Measurements from ENCODE around the gene AQP6. TPM values are rescaled to one million over a fixed set of nuclear protein-coding genes. Genes with fewer than 3 reads are reported as not detected.

The AQP6 gene
- total RNA-seq, 1 donor from 2014 or later: not detected

DNA sequence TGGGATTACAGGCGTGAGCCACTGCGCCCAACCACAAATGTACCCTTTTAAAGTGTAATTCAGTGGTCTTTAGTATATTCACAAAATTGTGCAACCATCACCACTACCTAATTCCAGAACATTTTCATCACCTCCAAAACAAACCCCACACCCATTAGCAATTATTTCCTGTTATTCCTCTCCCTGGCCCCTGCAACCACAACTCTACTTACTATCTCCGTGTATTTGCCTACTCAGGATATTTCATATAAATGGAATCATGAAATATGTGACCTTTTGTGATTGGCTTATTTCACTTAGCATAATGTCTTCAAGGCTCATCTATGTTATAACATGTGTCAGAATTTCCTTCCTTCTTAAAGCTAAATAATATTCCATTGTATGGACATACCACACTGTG lies 38.2 kb upstream of the AQP6 start:
- Mint-ChIP-seq H3K27ac (no peak overlapping the region), H3K4me3 (ENCODE audit: low read depth) (no peak overlapping the region), H3K36me3 (ENCODE audit: low read depth) (no peaks in the 10 kb centered on the region), H3K27me3 (ENCODE audit: low read depth) (peaks cover 5% of the 10 kb centered on the region), H3K9me3 (no peaks in the 10 kb centered on the region), H3K4me1 (ENCODE audit: low read depth) (peaks cover 2% of the 10 kb centered on the region)
- intact Hi-C loops (cut with micrococcal nuclease): no loop called here
- no peak for DNase-seq (ENCODE audit: low spot score)

DNA sequence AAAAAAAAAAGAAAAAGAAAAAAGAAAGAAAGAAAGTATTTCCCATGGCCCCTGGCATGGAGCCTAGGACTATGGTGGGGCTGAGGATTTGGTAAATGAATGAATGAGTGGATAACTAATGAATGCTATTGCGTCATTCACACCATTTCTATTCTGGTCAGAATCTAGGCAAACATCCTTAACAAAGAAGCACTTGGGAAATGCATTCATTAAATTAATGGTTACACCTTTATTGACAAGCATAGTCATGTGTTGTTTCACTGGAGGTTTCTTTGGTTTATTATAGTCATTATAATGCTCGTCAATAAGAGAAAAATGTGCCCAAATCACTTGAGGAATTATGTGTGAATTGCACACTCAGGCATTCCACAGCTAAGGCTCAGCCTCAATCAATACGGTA lies 35.8 kb upstream of the AQP6 start:
- H3K4me1 Mint-ChIP-seq (ENCODE audit: low read depth): peaks cover 2% of the 10 kb centered on the region
- no peak for DNase-seq (ENCODE audit: low spot score)
- H3K36me3 Mint-ChIP-seq (ENCODE audit: low read depth): no peaks in the 10 kb centered on the region
- H3K27me3 Mint-ChIP-seq (ENCODE audit: low read depth): peaks cover 3% of the 10 kb centered on the region
- intact Hi-C loops (cut with micrococcal nuclease): no loop called here
- no peak overlapping the region for H3K27ac Mint-ChIP-seq
- no peaks in the 10 kb centered on the region for H3K9me3 Mint-ChIP-seq
- H3K4me3 Mint-ChIP-seq (ENCODE audit: low read depth): no peak overlapping the region

DNA sequence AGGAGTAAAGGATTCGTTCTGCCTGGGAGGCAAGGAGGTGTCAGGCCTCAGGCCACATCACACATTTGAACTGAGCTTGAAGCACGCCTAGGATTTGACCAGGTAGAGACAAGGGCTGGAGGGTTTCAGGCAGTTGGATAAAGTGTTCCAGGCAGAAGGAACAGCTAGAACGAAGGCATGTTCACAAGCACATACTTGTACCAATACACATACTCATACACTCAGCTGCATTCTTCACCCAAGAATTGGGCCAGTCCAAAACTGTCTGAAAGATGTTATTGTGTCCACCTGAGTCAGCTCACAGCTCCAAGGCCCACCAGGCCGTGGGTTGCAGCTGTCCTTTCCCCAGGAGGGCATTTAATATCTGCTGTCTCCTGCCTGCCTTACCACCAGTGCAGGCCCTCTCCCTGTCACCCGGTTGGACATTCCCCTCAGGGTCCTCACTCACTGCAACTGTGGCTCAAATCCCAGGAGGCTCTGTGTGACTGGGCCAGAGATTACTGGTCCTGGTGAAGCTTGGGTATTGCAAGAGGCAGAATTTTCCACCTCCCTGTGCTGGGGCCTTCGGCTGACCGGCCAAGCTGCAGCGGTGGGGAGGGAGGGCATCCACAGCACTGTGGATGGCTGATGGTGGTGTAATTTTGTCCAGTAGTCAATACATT lies 35.0 kb upstream of the AQP6 start:
- H3K27me3 Mint-ChIP-seq (ENCODE audit: low read depth): peaks cover 3% of the 10 kb centered on the region
- intact Hi-C loops (cut with micrococcal nuclease): no loop called here
- no peak overlapping the region for H3K4me3 Mint-ChIP-seq (ENCODE audit: low read depth)
- DNase-seq (ENCODE audit: low spot score): no peak
- no peaks in the 10 kb centered on the region for H3K36me3 Mint-ChIP-seq (ENCODE audit: low read depth)
- no peaks in the 10 kb centered on the region for H3K9me3 Mint-ChIP-seq
- H3K4me1 Mint-ChIP-seq (ENCODE audit: low read depth): peaks cover 4% of the 10 kb centered on the region
- H3K27ac Mint-ChIP-seq: no peak overlapping the region

DNA sequence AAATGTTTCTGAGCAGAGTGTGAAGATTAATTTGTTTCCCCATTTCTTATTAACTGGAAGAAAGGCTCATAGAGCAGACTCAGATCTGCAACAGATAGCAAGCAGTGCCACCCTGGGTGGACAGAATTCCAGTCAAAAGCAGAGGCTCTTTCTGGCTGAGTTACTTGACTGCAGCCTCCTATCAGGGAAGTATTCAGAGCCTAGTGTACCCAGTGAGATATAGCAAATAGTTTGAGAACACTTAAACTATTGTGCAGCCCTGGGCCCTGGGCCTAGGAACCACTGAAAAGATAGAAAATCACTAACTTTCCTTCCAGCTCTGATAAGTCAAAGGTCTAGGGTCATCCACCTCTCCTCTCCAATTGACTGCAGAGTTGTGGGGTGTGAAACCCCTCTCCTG lies 33.4 kb upstream of the AQP6 start:
- Mint-ChIP-seq H3K36me3 (ENCODE audit: low read depth) (no peaks in the 10 kb centered on the region), H3K4me3 (ENCODE audit: low read depth) (no peak overlapping the region), H3K27ac (no peak overlapping the region), H3K9me3 (no peaks in the 10 kb centered on the region), H3K4me1 (ENCODE audit: low read depth) (peaks cover 4% of the 10 kb centered on the region), H3K27me3 (ENCODE audit: low read depth) (peaks cover 3% of the 10 kb centered on the region)
- intact Hi-C loops (cut with micrococcal nuclease): no loop called here
- no peak for DNase-seq (ENCODE audit: low spot score)

DNA sequence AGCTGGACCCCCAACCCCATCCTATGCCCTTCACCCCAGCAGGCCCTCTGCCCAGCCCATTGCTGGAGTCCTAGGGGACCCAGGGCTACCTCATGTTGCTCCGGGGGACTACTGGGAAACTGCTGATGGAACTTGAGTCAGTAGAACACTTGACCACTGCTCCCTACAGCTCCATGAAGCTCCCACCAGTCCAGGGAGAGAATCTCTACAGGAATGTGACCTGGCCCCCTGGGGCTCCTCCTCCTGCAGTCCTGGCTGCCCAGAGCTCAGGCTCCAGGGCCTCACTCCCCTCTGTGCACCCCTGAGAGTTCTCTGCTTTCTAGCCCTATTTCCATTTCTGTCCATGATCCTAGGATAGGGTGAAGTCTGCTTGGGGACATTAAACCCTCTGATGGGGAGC lies 33.0 kb upstream of the AQP6 start:
- no peak for DNase-seq (ENCODE audit: low spot score)
- Mint-ChIP-seq H3K4me1 (ENCODE audit: low read depth) (peaks cover 4% of the 10 kb centered on the region), H3K9me3 (no peaks in the 10 kb centered on the region), H3K4me3 (ENCODE audit: low read depth) (no peak overlapping the region), H3K27me3 (ENCODE audit: low read depth) (peaks cover 1% of the 10 kb centered on the region), H3K27ac (no peak overlapping the region), H3K36me3 (ENCODE audit: low read depth) (no peaks in the 10 kb centered on the region)
- intact Hi-C loops (cut with micrococcal nuclease): no loop called here

DNA sequence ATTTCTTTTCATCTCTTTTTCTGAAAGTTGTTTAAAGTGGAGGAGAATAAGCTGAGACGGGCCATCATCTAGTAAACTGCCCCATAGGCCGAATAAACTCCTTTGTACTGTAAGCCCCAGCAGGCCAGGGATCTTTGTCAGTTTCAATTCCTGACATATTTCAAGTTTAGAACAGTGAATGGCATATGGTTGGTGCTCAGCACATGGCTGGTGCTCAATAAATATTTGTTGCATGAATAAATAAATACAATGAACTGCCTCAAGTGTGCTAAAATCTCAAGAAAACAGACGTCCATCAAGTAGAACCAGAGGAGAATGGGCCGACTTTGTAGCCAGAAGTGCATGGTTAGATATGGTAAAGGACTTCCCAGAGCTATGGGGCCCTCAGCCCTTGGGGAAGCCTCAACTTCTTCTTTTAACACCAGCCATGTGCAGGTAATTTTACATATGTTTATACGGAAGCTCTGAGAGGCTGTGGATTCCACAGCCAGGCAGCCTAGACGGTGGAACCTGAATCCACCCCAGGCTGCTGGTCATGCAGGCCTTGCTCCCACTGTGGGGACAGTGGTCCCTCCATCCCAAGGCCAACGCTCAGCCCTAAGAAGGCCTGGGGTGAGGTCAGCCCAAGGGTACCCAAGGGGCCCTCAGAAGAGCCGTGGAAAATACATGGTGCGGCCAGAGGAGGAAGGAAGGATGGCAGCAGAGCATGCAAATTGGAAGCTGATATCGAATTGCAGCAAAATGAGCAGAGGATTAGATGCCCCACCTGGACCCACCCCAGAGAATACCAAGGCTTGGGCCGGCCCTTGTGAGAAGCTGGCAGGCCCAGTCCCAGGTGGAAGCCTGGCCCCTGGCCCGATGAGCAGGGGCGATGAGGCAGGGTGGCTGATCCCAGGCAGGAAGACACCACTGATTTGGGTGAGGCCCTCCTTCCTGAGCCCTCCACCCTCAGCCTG lies 30.9 kb upstream of the AQP6 start:
- intact Hi-C loops (cut with micrococcal nuclease): no loop called here
- no peak for DNase-seq (ENCODE audit: low spot score)
- Mint-ChIP-seq H3K4me1 (ENCODE audit: low read depth) (peaks cover 22% of the 10 kb centered on the region), H3K36me3 (ENCODE audit: low read depth) (no peaks in the 10 kb centered on the region), H3K9me3 (no peaks in the 10 kb centered on the region), H3K27ac (no peak overlapping the region), H3K4me3 (ENCODE audit: low read depth) (no peak overlapping the region), H3K27me3 (ENCODE audit: low read depth) (no peaks in the 10 kb centered on the region)

DNA sequence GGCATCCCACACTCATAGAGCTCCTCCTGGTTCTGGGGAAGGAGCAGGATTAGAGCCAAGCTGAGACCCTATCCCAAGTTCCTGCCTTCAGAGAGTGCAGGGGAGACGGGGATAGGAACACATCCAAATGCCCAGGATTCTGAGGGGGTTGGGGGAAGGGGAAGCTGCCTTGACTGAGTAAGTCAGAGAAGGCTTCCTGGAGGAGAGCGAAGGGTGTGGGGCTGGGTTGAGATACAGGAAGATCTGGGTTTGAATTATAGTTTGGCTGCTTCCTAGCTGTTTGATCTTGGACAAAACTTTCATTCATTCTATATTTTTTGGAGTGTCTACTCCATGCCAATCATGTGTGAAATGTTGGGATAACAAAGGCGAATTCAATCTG lies 30.2 kb upstream of the AQP6 start:
- no peak for DNase-seq (ENCODE audit: low spot score)
- no peaks in the 10 kb centered on the region for H3K27me3 Mint-ChIP-seq (ENCODE audit: low read depth)
- peak overlapping the region; percentile 44 for H3K27ac Mint-ChIP-seq
- H3K4me3 Mint-ChIP-seq (ENCODE audit: low read depth): no peak overlapping the region
- intact Hi-C loops (cut with micrococcal nuclease): no loop called here
- no peaks in the 10 kb centered on the region for H3K9me3 Mint-ChIP-seq
- no peaks in the 10 kb centered on the region for H3K36me3 Mint-ChIP-seq (ENCODE audit: low read depth)
- H3K4me1 Mint-ChIP-seq (ENCODE audit: low read depth): peaks cover 22% of the 10 kb centered on the region

DNA sequence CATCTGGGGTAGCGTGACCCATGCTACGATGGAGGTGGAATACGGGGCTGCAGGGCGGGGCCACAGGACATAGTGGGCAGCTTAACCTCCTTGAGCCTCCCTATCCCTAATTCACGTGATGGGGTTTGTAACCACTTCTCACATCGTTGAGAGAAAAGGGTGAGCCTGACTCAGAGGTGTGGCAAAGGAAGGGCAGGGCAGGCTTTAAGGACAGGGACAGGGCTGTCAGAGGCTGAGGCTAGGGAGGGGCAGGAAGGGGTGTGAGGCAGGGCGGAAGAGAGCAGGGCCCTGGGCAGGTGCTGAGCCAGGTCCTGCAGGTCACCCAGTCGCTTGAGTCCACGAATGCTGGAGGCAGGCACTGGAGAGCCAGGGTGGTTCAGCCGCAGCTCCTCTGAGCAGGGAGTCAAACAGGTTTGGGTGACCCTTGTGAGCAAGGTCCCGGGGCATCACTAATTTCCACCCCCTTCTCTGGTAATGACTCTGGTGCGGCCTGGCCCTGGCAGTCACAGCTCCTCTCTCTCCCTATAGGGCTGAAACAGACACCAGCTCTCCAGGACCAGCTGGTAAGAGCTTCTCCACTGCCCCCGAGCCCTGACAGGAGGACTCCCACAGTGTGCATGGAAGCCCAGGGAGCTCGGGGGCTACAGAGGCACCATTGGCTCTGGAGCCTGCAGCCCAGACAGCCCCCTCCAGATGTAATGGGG lies 29.7 kb upstream of the AQP6 start:
- Mint-ChIP-seq H3K27me3 (ENCODE audit: low read depth) (no peaks in the 10 kb centered on the region), H3K4me3 (ENCODE audit: low read depth) (no peak overlapping the region), H3K9me3 (no peaks in the 10 kb centered on the region), H3K4me1 (ENCODE audit: low read depth) (peaks cover 22% of the 10 kb centered on the region), H3K27ac (no peak overlapping the region), H3K36me3 (ENCODE audit: low read depth) (no peaks in the 10 kb centered on the region)
- intact Hi-C loops (cut with micrococcal nuclease): no loop called here
- DNase-seq (ENCODE audit: low spot score): no peak

DNA sequence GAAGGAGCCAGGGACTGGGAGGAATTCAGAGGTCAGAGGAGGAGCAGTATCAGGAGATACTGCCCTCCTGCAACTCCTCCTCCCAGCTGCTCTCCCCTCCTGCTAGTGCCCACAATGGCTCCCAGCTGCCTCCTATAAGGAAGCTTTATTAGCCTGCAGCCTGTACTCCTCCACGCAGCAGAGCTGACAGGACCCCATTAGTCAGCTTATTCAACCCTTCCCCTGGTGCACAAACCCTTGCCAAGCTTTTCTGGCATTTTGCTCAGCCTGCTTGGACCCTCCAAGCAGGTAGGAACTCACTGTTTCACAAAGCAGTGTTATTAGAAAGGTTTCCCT lies 29.2 kb upstream of the AQP6 start:
- DNase-seq (ENCODE audit: low spot score): no peak
- H3K27me3 Mint-ChIP-seq (ENCODE audit: low read depth): no peaks in the 10 kb centered on the region
- no peaks in the 10 kb centered on the region for H3K36me3 Mint-ChIP-seq (ENCODE audit: low read depth)
- no peak overlapping the region for H3K27ac Mint-ChIP-seq
- intact Hi-C loops (cut with micrococcal nuclease): no loop called here
- H3K4me3 Mint-ChIP-seq (ENCODE audit: low read depth): no peak overlapping the region
- peaks cover 22% of the 10 kb centered on the region for H3K4me1 Mint-ChIP-seq (ENCODE audit: low read depth)
- H3K9me3 Mint-ChIP-seq: no peaks in the 10 kb centered on the region

DNA sequence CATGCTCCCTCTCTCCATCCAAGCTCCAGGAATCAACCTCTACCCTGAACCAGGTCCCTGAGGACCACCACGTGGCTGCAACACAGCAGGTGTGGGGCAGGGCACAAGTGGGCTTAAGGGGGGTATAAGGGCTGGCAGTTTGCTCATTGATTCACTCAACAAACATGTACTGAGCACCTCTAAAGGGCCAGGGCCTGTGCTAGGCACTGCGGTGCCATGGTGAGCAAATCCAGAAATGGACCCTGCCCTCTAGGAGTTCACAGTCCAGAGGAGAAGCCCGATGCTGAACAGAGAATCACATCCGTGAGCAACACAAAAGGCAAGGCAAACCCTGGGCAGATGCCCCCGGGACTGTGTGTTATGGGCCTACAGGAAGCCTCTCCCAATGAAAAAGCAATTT lies 28.7 kb upstream of the AQP6 start:
- Mint-ChIP-seq H3K4me3 (ENCODE audit: low read depth) (no peak overlapping the region), H3K9me3 (no peaks in the 10 kb centered on the region), H3K27me3 (ENCODE audit: low read depth) (no peaks in the 10 kb centered on the region), H3K27ac (no peak overlapping the region), H3K36me3 (ENCODE audit: low read depth) (no peaks in the 10 kb centered on the region), H3K4me1 (ENCODE audit: low read depth) (peaks cover 22% of the 10 kb centered on the region)
- no peak for DNase-seq (ENCODE audit: low spot score)
- intact Hi-C loops (cut with micrococcal nuclease): no loop called here

DNA sequence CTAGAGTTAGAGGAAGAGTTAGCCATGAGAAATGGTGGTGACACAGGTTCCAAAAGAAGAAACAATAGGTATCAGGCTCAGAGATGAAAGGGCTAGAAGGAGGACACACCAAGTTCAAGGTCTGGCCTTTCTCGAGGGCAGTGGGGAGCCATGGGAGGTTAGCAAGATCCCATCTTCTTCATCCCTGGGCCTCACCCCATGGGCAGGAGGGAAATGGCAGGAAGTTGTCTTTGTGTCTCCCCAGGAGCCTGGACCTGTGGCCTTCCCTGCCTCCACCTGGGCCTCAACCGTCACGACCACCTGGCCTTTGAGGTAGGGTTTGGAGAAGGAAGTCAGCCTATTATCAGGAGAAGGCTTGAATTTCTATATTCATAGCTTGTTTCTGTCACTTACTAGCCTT lies 28.0 kb upstream of the AQP6 start:
- H3K9me3 Mint-ChIP-seq: no peaks in the 10 kb centered on the region
- H3K36me3 Mint-ChIP-seq (ENCODE audit: low read depth): no peaks in the 10 kb centered on the region
- peak overlapping the region; percentile 22 for H3K4me3 Mint-ChIP-seq (ENCODE audit: low read depth)
- DNase-seq (ENCODE audit: low spot score): no peak
- peaks cover 22% of the 10 kb centered on the region for H3K4me1 Mint-ChIP-seq (ENCODE audit: low read depth)
- no peaks in the 10 kb centered on the region for H3K27me3 Mint-ChIP-seq (ENCODE audit: low read depth)
- intact Hi-C loops (cut with micrococcal nuclease): loop anchor here (5.0 kb wide), 1 partner anchor 77 kb away; no protein-coding TSS in a partner anchor
- H3K27ac Mint-ChIP-seq: peak overlapping the region; percentile 28

DNA sequence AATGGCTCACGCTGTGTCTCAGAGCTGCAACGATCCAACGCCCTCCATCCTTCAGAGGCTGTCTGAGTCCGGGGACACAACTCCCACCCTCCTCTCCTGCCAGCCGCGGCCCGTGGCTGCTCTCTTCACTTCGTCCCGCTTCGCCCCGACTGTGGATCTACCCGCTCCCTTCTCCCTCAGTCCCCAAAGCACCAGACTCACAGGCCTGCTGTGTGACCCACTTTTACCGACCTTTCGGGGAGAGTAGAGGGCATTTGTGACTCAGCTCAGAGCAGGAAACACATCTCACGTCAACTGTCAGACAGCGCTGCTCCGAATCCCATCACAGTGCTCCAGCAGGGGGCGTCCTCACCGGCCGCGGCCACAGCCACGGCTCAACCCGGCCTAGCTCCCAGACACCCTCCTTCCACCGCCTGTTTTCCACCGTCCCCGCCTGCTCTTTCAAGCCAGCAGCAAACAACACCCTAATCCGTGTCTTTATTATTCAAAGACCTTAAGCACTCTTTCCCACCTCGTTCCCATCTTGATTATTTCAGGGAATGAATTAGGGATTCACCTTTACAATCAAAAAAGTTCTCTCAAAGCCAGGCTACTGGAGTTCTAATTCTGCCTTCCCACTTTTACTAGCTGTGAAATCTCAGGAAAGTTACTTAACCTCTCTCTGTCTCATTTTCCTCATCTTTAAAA lies 27.2 kb upstream of the AQP6 start:
- intact Hi-C loops (cut with micrococcal nuclease): loop anchor here (2.0 to 5.0 kb wide), 2 partner anchors 17 to 78 kb away; no protein-coding TSS in a partner anchor

More for the DNA sequence above, 27.2 kb upstream of the AQP6 start:
- Mint-ChIP-seq H3K9me3 (no peaks in the 10 kb centered on the region), H3K4me3 (ENCODE audit: low read depth) (peak overlapping the region; percentile 72), H3K27ac (peak overlapping the region; percentile 92), H3K36me3 (ENCODE audit: low read depth) (no peaks in the 10 kb centered on the region), H3K27me3 (ENCODE audit: low read depth) (no peaks in the 10 kb centered on the region), H3K4me1 (ENCODE audit: low read depth) (peaks cover 22% of the 10 kb centered on the region)
- DNase-seq (ENCODE audit: low spot score): peak; percentile 77

Measured in activated T-helper 2 cell treated with anti-CD3 and anti-CD28 coated beads, Interferon-gamma antibody, Interleukin-2, Interleukin-4, amounts not matched to agents 10 μg/mL and 5 μg/mL and 100 μg/mL, durations not matched to agents 14 hours and 24 hours and 36 hours (primary cell).